CD4-positive, alpha-beta T cell (primary cell): Measurements from ENCODE around the gene VEGFB. TPM values are rescaled to one million over a fixed set of nuclear protein-coding genes. Genes with fewer than 3 reads are reported as not detected.

Source experiments
- ATAC-seq: fragments of 200-7000 bp; cut with Tn5 transposase; one replicate; pipeline ENCODE4 v1.10.0; 2022; ENCODE audit warnings: mild to moderate bottlenecking; ENCODE audit not compliant: poor library complexity
- CTCF ChIA-PET: fragments of 350-600 bp; sonication (Branson Sonifier 250); formaldehyde crosslinking; loops from one replicate; lab custom pipeline; 2021; ENCODE audit warnings: antibody characterized with exemption, inconsistent platforms; lab: Charles Lee
- POLR2A ChIA-PET: fragments of 350-600 bp; sonication (Branson Sonifier 250); formaldehyde crosslinking; loops from one replicate; lab custom pipeline; 2021; ENCODE audit warnings: antibody characterized with exemption, inconsistent platforms; lab: Charles Lee
- DNase-seq, 14 experiments: peaks; one replicate each; pipeline ENCODE4 v3.0.0-alpha.2; 2013 to 2020; ENCODE audit warnings: mixed read lengths in 2 of 14
- H3K27ac ChIP-seq, 2 donors: one replicate each; pipeline versions ENCODE4 v1.5.1 to v1.7.0; 2013; ENCODE audit warnings: low read length in 2 of 2, low read depth in 1 of 2, mild to moderate bottlenecking in 1 of 2
- H3K27me3 ChIP-seq, 2 experiments: 1 replicate in 1 of 2; 2 replicates in 1 of 2; pipeline versions ENCODE4 v1.6.1 to v1.7.0; 2013; ENCODE audit warnings: low read length in 2 of 2, control low read depth in 1 of 2, mild to moderate bottlenecking in 1 of 2, moderate library complexity in 1 of 2; ENCODE audit not compliant: insufficient read depth in 2 of 2, control insufficient read depth in 1 of 2
- H3K36me3 ChIP-seq: one replicate; pipeline ENCODE4 v1.6.1; 2013; ENCODE audit warnings: low read length, control low read depth; ENCODE audit not compliant: insufficient read depth
- H3K4me1 ChIP-seq: one replicate; pipeline ENCODE4 v1.6.1; 2013; ENCODE audit warnings: low read length, control low read depth; ENCODE audit not compliant: insufficient read depth
- H3K4me3 ChIP-seq: one replicate; pipeline ENCODE4 v1.5.1; 2013; ENCODE audit warnings: mild to moderate bottlenecking, low read length, moderate library complexity
- H3K9me3 ChIP-seq, 2 experiments: 1 replicate in 1 of 2; 2 replicates in 1 of 2; pipeline versions ENCODE4 v1.6.1 to v1.7.0; 2013; ENCODE audit warnings: low read length in 2 of 2, mild to moderate bottlenecking in 2 of 2, control low read depth in 1 of 2, moderate library complexity in 1 of 2; ENCODE audit not compliant: control insufficient read depth in 1 of 2, insufficient read depth in 1 of 2
- H3K27ac Mint-ChIP-seq: one replicate; pipeline ENCODE4 v1.8.0; 2020; ENCODE audit warnings: mixed read lengths
- H3K27me3 Mint-ChIP-seq: one replicate; pipeline ENCODE4 v1.8.0; 2021; ENCODE audit warnings: mixed read lengths
- H3K36me3 Mint-ChIP-seq: one replicate; pipeline ENCODE4 v1.8.0; 2021; ENCODE audit warnings: low read depth, mixed read lengths
- H3K4me1 Mint-ChIP-seq: one replicate; pipeline ENCODE4 v1.8.0; 2021; ENCODE audit warnings: low read depth, mixed read lengths
- H3K4me3 Mint-ChIP-seq: one replicate; pipeline ENCODE4 v1.8.0; 2020; ENCODE audit warnings: mild to moderate bottlenecking, mixed read lengths
- H3K9me3 Mint-ChIP-seq: one replicate; pipeline ENCODE4 v1.8.0; 2020; ENCODE audit warnings: mixed read lengths
- intact Hi-C, 2 experiments: fragments of 100-400 bp; cut with DNase I in 1 of 2; cut with micrococcal nuclease in 1 of 2; formaldehyde crosslinking; loops; one replicate each; pipeline versions ENCODE4 v1.15.1 to v1.9.0; 2023 to 2025; cut with DNase I, micrococcal nuclease
- total RNA-seq, 174 experiments: library from RNA in 2 of 174; stranded (reverse) in 2 of 174; gene quantifications; one replicate each; pipeline ENCODE4 v1.2.3 and lab custom pipeline; 2021 to 2026
- TF ChIP-seq, protein P1 (sequence below): fragments of 200-600 bp; IDR thresholded peaks from one replicate; pipeline ENCODE4 v1.8.0; 2022; ENCODE audit warnings: antibody characterized with exemption, mild to moderate bottlenecking

Gene VEGFB
- total RNA-seq, 2 experiments from 2014 or later: 39.7 to 48.7 TPM

DNA sequence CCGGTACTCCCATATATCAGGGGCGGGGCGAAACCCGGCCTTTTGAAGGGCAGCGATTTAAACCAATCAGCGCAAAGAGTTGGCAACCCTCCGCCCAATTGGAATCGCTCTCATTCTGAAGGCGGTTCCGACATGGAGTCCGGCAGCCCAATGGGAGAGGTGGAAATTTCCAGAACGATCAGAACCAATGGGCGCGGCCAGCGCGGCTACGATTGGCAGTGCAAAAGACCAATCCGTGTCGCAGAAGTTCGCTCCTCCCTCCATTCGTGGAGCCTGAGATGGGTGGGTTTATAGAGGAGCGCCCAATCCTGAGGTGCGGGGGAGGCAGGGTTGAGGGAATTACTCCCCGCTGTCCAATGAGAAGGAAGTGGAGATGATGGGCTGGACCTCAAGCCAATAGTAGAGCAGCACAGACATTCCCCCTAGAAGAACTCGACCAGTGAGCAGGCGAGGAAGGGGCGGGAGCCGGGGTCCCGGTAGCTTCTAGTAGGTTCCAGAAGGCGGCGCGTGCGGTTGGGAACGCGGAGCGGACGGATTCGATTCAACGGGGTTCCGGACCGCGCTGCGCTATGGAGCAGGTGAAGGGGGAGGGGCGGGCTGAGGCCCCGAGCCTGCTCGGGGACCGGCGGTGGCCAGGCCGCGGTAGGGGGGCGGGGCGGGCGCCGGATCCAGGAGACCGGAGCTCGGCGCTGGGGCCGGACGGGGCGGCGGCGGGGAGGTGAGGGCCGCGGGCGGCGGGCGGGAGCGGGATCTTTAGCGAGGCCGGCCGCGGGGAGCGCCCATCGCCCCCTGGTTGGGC lies 48.5 kb upstream of the VEGFB start, which contains the start of gene STIP1:
Gene STIP1 (plus strand): TSS at position 479 of the 799 bp plus-strand sequence. CDS start 91 bp downstream, at position 570.
- H3K36me3 Mint-ChIP-seq: peaks cover 16% of the 10 kb centered on the region
- H3K4me1 ChIP-seq: peaks cover 41% of the 10 kb centered on the region
- CTCF ChIA-PET: interaction anchor here (1.0 to 4.1 kb wide), 11 partner anchors 16 to 145 kb away, joined by 3 to 47 read pairs (median 5); partner anchors contain the start of genes ESRRA, FERMT3, NUDT22 and PPP1R14B
- ATAC-seq (peak; percentile 87), DNase-seq (peak; percentile 94 to 100 (median 97))
- peak within 1 kb of the TSS; percentile 47 to 57 for H3K27ac ChIP-seq
- TF ChIP-seq, protein P1, sequence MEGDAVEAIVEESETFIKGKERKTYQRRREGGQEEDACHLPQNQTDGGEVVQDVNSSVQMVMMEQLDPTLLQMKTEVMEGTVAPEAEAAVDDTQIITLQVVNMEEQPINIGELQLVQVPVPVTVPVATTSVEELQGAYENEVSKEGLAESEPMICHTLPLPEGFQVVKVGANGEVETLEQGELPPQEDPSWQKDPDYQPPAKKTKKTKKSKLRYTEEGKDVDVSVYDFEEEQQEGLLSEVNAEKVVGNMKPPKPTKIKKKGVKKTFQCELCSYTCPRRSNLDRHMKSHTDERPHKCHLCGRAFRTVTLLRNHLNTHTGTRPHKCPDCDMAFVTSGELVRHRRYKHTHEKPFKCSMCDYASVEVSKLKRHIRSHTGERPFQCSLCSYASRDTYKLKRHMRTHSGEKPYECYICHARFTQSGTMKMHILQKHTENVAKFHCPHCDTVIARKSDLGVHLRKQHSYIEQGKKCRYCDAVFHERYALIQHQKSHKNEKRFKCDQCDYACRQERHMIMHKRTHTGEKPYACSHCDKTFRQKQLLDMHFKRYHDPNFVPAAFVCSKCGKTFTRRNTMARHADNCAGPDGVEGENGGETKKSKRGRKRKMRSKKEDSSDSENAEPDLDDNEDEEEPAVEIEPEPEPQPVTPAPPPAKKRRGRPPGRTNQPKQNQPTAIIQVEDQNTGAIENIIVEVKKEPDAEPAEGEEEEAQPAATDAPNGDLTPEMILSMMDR: peak; percentile 15
- no peaks in the 10 kb centered on the region for H3K9me3 ChIP-seq
- intact Hi-C loops: loop anchor here (1.0 to 5.0 kb wide), 8 partner anchors 18 to 131 kb away; partner anchors contain the start of genes CATSPERZ (in 1 of the 2), DNAJC4 (in 1 of the 2), MACROD1 (in 1 of the 2) and NUDT22 (in 1 of the 2)
- peaks cover 10% of the 10 kb centered on the region for H3K36me3 ChIP-seq
- POLR2A ChIA-PET: interaction anchor here (0.6 to 5.1 kb wide), 28 partner anchors 10 to 1486 kb away, joined by 3 to 88 read pairs (median 4); partner anchors contain the start of genes BAD, CCDC88B, DNAJC4 and ESRRA
- peak within 1 kb of the TSS; percentile 80 for H3K4me3 ChIP-seq
- H3K27me3 Mint-ChIP-seq: no peaks in the 10 kb centered on the region
- H3K27me3 ChIP-seq: no peaks in the 10 kb centered on the region
- no peak within 1 kb of the TSS for H3K27ac Mint-ChIP-seq
- H3K4me1 Mint-ChIP-seq: peaks cover 45% of the 10 kb centered on the region
- H3K9me3 Mint-ChIP-seq: no peaks in the 10 kb centered on the region
- peak within 1 kb of the TSS; percentile 99 for H3K4me3 Mint-ChIP-seq

DNA sequence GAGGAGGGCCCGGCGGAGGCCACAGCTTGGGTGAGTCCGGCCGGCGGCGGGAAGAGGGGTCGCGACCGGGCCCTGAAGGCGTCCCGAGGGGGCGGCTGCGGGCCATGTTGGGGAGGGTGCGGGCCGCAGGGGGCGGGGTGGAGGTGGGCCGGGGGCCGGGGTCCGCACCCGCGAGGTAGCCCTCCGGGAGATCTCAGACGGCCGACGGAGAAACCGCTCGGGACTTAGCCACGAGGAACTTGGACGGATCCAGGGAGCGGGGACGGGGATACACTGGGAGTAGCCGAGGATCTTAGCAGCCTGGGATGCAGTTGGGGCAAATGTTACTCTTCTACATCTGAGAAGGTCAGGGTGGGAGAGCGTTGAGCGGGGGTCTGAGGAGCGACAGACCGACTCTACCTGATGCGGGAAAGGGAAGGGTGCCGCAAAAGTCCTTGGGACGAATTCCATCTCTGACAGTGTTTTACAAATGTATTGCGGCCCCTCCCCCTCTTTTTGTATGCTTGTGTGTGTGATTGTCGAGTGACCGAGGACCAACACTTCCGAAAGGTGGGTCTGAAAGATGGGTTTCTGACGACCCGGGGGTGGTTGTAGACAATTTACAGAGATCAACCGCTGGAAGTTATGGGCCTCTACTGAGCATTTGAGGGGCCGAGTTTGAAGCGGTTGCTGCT lies 47.8 kb upstream of the VEGFB start:
- H3K4me3 ChIP-seq: no peak overlapping the region
- DNase-seq (peak in 9 of 14 experiments; percentile 17 to 65 (median 35)), ATAC-seq (no peak)
- no peaks in the 10 kb centered on the region for H3K9me3 ChIP-seq
- H3K27ac Mint-ChIP-seq: no peak overlapping the region
- peaks cover 10% of the 10 kb centered on the region for H3K36me3 ChIP-seq
- TF ChIP-seq, protein P1: no peak
- no peak overlapping the region for H3K27ac ChIP-seq
- no peaks in the 10 kb centered on the region for H3K9me3 Mint-ChIP-seq
- peaks cover 39% of the 10 kb centered on the region for H3K4me1 Mint-ChIP-seq
- H3K27me3 ChIP-seq: no peaks in the 10 kb centered on the region
- H3K27me3 Mint-ChIP-seq: no peaks in the 10 kb centered on the region
- H3K4me1 ChIP-seq: peaks cover 43% of the 10 kb centered on the region
- intact Hi-C loops: loop anchor here (1.0 to 5.0 kb wide), 7 partner anchors 18 to 131 kb away; partner anchors contain the start of genes CATSPERZ (in 1 of the 2), DNAJC4 (in 1 of the 2), NUDT22 (in 1 of the 2) and PLCB3 (in 1 of the 2)
- POLR2A ChIA-PET: interaction anchor here (0.6 to 5.1 kb wide), 27 partner anchors 11 to 1487 kb away, joined by 3 to 88 read pairs (median 5); partner anchors contain the start of genes BAD, CCDC88B, DNAJC4 and ESRRA
- H3K36me3 Mint-ChIP-seq: peaks cover 16% of the 10 kb centered on the region
- CTCF ChIA-PET: interaction anchor here (0.9 to 4.1 kb wide), 13 partner anchors 15 to 145 kb away, joined by 3 to 47 read pairs (median 4); partner anchors contain the start of genes ESRRA, FERMT3, NUDT22 and PPP1R14B
- no peak overlapping the region for H3K4me3 Mint-ChIP-seq

DNA sequence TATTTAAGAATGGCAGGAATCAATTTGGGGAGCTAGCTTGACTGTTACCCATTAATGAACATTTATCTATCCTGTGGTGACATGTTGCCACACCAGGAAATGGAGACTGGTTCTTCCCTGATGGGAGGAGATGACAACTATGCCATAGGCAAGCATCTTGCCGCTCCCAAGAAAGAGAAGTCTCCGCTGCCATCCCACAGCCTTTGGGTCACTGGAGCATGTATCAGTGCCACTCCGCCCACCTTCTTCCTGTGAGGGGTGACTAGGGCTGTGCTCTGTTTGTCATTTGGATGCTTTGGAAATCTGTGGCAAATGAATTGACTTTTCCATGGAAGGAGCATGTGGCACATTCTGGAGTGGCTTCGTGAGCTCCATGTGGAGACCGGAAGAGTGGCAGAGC lies 42.0 kb upstream of the VEGFB start:
- intact Hi-C loops: no loop called here
- Histone ChIP-seq H3K36me3 (peaks cover 63% of the 10 kb centered on the region), H3K27me3 (no peaks in the 10 kb centered on the region), H3K4me3 (no peak overlapping the region), H3K27ac (no peak overlapping the region), H3K4me1 (peaks cover 30% of the 10 kb centered on the region), H3K9me3 (no peaks in the 10 kb centered on the region)
- CTCF ChIA-PET: interaction anchor here (1.0 kb wide), 1 partner anchor 14 kb away, joined by 3 read pairs; the partner anchor contains the start of gene FERMT3
- Mint-ChIP-seq H3K36me3 (peaks cover 60% of the 10 kb centered on the region), H3K4me1 (peaks cover 25% of the 10 kb centered on the region), H3K4me3 (no peak overlapping the region), H3K27me3 (no peaks in the 10 kb centered on the region), H3K27ac (no peak overlapping the region), H3K9me3 (no peaks in the 10 kb centered on the region)
- TF ChIP-seq, protein P1: no peak
- POLR2A ChIA-PET: interaction anchor here (1.7 kb wide), 1 partner anchor 12 kb away, joined by 4 read pairs; no protein-coding TSS in a partner anchor
- no peak for ATAC-seq
- no peak for DNase-seq
